Measurements from ENCODE around the gene N4BP2. TPM values are rescaled to one million over a fixed set of nuclear protein-coding genes. Genes with fewer than 3 reads are reported as not detected.

Gene N4BP2
- total RNA-seq, 1 experiment from 2014 or later = 5.3 TPM

GRCh38 chr4:40065010-40065409 lies 8.4 kb downstream of the N4BP2 start:
- H3K27me3 Mint-ChIP-seq (ENCODE audit: unreplicated experiment) = no peaks in the 10 kb centered on the region
- intact Hi-C loops (cut with micrococcal nuclease; ENCODE audit: unreplicated experiment) = no loop called here
- H3K36me3 Mint-ChIP-seq (ENCODE audit: insufficient read depth, unreplicated experiment) = no peaks in the 10 kb centered on the region
- no peaks in the 10 kb centered on the region for H3K4me1 Mint-ChIP-seq (ENCODE audit: low read depth, unreplicated experiment)
- H3K9me3 Mint-ChIP-seq (ENCODE audit: low read depth, unreplicated experiment) = no peaks in the 10 kb centered on the region
- no peak overlapping the region for H3K27ac Mint-ChIP-seq (ENCODE audit: unreplicated experiment)
- CTCF ChIA-PET = no interaction called here
- TF ChIP-seq CTCF (IDR thresholded peaks at IDR 0.05; ENCODE audit: unreplicated experiment) = no peak
- no peak overlapping the region for H3K4me3 Mint-ChIP-seq (ENCODE audit: low read depth, unreplicated experiment)
- BruUV-seq (replicated peaks) = no TSS peak
- DNase-seq = no peak

- no peak overlapping the region for H3K4me3 Mint-ChIP-seq (ENCODE audit: low read depth, unreplicated experiment)
- no peaks in the 10 kb centered on the region for H3K27me3 Mint-ChIP-seq (ENCODE audit: unreplicated experiment)
- no TSS peak for BruUV-seq (replicated peaks)
- intact Hi-C loops (cut with micrococcal nuclease; ENCODE audit: unreplicated experiment) = no loop called here
- H3K36me3 Mint-ChIP-seq (ENCODE audit: insufficient read depth, unreplicated experiment) = no peaks in the 10 kb centered on the region
- CTCF ChIA-PET = interaction anchor here (0.7 kb wide), 1 partner anchor 1375 kb away, joined by 6 read pairs; no protein-coding TSS in a partner anchor
- no peaks in the 10 kb centered on the region for H3K9me3 Mint-ChIP-seq (ENCODE audit: low read depth, unreplicated experiment)
- H3K27ac Mint-ChIP-seq (ENCODE audit: unreplicated experiment) = no peak overlapping the region
- DNase-seq = no peak
- H3K4me1 Mint-ChIP-seq (ENCODE audit: low read depth, unreplicated experiment) = peaks cover 8% of the 10 kb centered on the region
- no peak for TF ChIP-seq CTCF (IDR thresholded peaks at IDR 0.05; ENCODE audit: unreplicated experiment)
Measured at GRCh38 chr4:40066651-40067050, 10.0 kb downstream of the N4BP2 start.

- Mint-ChIP-seq H3K27me3 (ENCODE audit: unreplicated experiment) (no peaks in the 10 kb centered on the region), H3K27ac (ENCODE audit: unreplicated experiment) (no peak overlapping the region), H3K4me3 (ENCODE audit: low read depth, unreplicated experiment) (no peak overlapping the region), H3K9me3 (ENCODE audit: low read depth, unreplicated experiment) (no peaks in the 10 kb centered on the region), H3K36me3 (ENCODE audit: insufficient read depth, unreplicated experiment) (no peaks in the 10 kb centered on the region), H3K4me1 (ENCODE audit: low read depth, unreplicated experiment) (peaks cover 8% of the 10 kb centered on the region)
- TF ChIP-seq CTCF (IDR thresholded peaks at IDR 0.05; ENCODE audit: unreplicated experiment) = no peak
- no peak for DNase-seq
- CTCF ChIA-PET = no interaction called here
- intact Hi-C loops (cut with micrococcal nuclease; ENCODE audit: unreplicated experiment) = no loop called here
- BruUV-seq (replicated peaks) = no TSS peak
Measured at GRCh38 chr4:40070387-40070786, 13.7 kb downstream of the N4BP2 start.

- no peak overlapping the region for H3K27ac Mint-ChIP-seq (ENCODE audit: unreplicated experiment)
Measured at GRCh38 chr4:40086421-40086820, 29.8 kb downstream of the N4BP2 start.

More at GRCh38 chr4:40086421-40086820, 29.8 kb downstream of the N4BP2 start:
- no peaks in the 10 kb centered on the region for H3K9me3 Mint-ChIP-seq (ENCODE audit: low read depth, unreplicated experiment)
- no peak overlapping the region for H3K4me3 Mint-ChIP-seq (ENCODE audit: low read depth, unreplicated experiment)
- H3K36me3 Mint-ChIP-seq (ENCODE audit: insufficient read depth, unreplicated experiment) = no peaks in the 10 kb centered on the region
- intact Hi-C loops (cut with micrococcal nuclease; ENCODE audit: unreplicated experiment) = no loop called here
- no TSS peak for BruUV-seq (replicated peaks)
- CTCF ChIA-PET = no interaction called here
- DNase-seq = no peak
- no peaks in the 10 kb centered on the region for H3K4me1 Mint-ChIP-seq (ENCODE audit: low read depth, unreplicated experiment)
- no peaks in the 10 kb centered on the region for H3K27me3 Mint-ChIP-seq (ENCODE audit: unreplicated experiment)
- no peak for TF ChIP-seq CTCF (IDR thresholded peaks at IDR 0.05; ENCODE audit: unreplicated experiment)
